Activated T-cell treated with anti-CD3 and anti-CD28 coated beads for 4 hours (primary cell): ENCODE measurements around the gene NT5DC1.

Source experiments
- DNase-seq: peaks from one replicate; pipeline ENCODE4 v3.0.0-alpha.2; 2020

Gene NT5DC1

DNA sequence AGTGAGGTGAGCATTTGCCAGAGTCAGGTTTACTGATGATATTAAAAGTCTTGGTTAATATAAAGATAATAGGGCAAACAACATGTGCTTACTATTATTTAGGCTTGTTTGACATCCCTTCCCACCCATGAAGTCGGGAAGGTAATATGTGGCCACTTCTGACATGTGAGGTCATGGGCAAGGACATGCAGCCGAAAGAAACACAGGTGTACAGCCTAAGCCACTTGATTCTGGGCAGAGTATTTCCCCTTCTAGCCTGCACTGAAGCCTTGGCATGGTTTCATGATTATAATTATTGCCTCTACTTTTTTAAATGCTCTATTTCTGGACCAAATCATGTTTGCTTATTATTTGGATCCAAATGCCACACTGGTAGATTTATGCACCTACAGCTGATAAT is 100.9 kb downstream of the NT5DC1 start:
- no peak for DNase-seq

GRCh38 chr6:116205281-116205680 is 104.6 kb downstream of the NT5DC1 start:
- DNase-seq: no peak

DNA sequence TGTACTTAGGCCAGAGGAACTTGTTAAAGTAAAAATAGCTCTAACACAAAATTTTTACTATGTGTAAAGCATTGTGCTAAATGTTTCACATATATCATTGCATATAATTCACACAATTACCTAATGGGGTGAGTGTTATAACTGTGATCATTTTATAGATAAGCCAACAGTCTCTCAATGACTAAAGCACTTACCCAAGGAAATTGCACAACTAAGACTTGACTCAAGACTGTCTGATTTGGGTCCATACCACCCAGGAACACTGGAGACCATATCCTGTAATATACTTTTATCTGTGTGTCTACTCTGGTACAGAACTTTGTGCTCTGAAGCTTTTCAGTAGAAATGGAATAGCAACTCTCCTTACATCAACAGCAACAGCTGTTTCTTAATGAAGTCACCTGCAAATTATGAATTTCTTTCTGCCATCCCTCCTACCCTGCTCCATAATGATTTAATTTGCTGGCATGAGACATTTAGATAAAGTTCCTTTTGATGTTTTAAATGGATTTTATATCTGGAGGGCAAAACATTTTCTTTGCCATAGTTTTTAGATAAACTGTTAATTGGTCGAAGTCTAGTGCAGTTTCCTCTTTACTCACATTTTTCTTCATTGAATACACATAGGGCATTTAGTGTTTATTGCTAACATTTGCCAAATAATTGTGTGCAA is 105.7 kb downstream of the NT5DC1 start:
- no peak for DNase-seq

DNA sequence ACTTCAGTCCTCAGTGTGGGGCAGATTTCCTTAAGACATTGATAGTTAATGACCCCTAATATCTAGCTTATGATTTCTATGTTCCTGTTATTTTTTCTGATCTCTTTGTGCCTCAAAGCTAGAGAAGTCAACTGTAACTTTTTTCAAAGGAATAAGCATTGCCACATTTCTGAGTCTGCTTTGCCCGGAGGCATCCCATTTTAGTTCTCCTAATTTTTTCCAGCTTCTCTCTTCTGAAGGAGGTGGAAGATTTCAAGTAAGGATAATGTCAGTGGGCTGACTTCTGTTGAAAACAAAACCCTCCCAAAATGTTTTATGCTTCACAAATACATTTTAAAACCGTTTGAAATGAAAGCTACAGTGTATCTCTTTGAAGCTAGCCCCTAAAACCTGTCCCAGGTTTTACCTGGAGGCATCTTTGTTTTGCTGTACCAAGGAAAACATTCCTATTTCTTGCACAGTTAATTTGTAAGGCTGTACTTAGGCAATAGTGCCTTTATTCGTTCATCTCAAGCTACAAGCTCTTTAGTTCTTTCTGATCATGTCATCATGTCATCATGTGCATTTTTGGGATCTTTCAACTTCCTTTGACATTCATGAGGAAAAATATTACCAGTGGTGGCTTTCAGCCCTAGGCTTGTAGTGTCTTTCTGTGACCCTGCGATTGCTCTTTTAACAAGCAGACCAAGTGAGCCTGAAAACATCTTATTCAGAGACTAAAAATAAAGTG is 107.6 kb downstream of the NT5DC1 start:
- no peak for DNase-seq

DNA sequence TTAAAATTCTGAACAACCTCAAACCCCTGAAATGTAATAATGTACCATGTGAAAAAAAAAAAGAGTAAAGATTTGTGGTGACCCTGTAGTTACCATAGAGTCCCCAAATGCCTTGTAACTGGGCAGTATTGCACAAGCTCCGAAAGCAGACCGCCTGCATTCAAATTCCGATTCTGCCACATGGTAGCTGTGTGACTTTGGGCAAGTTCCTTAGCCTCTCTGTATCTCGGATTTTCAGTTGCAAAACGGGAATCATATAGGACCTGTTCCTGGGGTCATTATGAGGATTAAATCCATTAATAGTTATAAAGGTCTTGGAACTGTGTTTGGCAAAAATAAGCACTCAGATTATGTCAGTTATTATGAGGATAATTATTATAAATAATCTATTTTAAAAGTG is 109.7 kb downstream of the NT5DC1 start:
- no peak for DNase-seq

GRCh38 chr6:116210750-116211425 is 110.2 kb downstream of the NT5DC1 start:
- no peak for DNase-seq

DNA sequence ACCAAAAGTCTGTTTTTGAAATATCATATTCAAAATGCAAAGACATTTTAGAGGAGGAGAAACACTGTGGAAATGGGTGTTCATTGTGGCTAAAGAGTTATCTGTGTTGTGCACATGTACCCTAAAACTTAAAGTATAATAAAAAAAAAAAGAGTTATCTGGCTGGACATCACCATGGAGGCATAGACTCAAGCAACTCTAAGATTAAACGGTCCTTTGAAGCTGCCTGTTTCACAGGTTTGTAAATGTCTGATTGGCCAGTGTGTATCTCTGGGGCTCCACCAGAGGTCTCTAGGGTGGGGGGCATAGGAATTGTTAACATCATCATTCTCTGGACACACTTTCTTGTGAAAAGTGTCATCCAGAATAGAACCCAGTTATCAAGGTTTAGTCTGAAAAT is 114.0 kb downstream of the NT5DC1 start:
- DNase-seq: no peak

- DNase-seq: no peak
Observed at GRCh38 chr6:116215414-116215813, 114.8 kb downstream of the NT5DC1 start.

DNA sequence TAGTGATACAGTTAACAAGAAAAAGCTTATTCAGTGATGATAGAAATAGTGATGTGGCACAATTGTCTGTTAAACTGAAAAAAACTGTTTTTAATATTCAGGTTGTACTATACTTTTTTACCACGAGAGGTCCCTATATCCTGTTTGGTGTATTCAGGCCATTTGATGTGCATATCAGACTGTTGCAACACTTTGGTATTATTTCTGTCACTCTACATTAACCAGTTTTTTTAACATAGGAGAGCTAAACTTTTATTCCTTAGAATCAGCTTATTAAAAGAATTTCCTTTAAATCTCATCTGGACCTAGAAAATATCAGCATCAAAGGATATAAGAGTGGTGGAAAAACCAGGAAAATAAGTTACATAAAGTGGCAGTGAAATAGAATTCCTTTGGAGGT is 116.4 kb downstream of the NT5DC1 start:
- no peak for DNase-seq

DNA sequence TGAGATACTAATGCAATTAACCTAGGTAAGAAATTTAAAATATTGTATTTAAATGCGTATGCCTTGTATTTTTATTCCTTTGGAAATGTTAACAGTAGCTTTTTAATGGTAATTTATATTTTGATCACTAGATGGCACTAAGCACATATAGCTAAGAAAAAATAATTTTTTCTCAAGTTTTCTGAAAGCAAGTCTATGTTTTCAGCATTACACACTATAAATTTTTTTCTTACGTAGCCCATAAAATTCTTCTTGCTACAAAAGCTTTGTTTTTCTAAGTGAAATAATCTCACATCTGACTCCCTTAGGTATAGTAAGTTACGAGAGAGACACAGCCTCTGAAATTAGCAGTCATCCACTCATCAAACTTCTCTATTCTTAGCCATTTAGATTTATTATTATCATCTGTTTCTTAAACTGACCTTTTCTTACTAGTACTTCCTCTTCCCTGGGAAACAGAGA is 117.5 kb downstream of the NT5DC1 start:
- no peak for DNase-seq

- DNase-seq: no peak
Observed at GRCh38 chr6:116218866-116219265, 118.2 kb downstream of the NT5DC1 start.

DNA sequence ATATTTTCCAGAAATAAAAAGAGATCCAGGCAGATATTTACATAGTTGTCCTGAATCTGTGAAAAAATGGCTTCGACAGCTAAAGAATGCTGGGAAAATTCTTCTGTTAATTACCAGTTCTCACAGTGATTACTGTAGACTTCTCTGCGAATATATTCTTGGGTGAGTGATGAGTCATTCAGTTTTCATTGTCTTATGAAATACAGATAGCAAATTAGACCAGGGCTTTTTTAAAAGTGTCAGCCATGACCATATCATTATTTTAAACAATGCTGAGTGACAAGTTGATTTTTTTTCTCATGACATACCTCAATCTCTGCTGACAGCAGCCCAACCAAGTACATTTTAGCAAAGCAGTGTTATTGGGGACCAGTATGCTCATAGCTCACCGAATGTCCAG is 120.4 kb downstream of the NT5DC1 start:
- no peak for DNase-seq

- DNase-seq: no peak
Observed at GRCh38 chr6:116221911-116222310, 121.3 kb downstream of the NT5DC1 start.

GRCh38 chr6:116223355-116223754 is 122.7 kb downstream of the NT5DC1 start:
- DNase-seq: no peak

GRCh38 chr6:116229287-116229913 is 128.7 kb downstream of the NT5DC1 start:
- DNase-seq: no peak

- no peak for DNase-seq
Observed at GRCh38 chr6:116234689-116235088, 134.0 kb downstream of the NT5DC1 start.

- DNase-seq: no peak
Observed at GRCh38 chr6:116238083-116238482, 137.4 kb downstream of the NT5DC1 start.

DNA sequence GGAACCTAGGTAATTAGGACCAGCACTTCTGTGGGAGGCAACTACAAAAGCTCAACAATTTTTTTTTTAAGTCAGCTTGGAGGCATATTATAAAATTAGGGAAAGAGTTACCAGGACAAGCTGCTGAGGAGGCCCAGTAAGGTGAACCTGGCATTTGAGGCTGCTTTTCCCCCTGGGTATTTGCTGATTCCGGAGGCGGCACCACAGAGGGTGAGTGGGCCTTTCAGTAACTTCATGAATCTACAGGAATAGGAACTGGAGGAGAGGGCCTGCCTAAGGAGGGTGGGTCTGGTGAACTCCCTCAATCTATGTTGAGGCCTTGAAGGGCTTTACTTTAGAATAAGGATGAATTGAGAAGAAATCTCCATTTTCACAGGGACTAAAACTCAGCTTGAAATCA is 138.6 kb downstream of the NT5DC1 start:
- DNase-seq: no peak

DNA sequence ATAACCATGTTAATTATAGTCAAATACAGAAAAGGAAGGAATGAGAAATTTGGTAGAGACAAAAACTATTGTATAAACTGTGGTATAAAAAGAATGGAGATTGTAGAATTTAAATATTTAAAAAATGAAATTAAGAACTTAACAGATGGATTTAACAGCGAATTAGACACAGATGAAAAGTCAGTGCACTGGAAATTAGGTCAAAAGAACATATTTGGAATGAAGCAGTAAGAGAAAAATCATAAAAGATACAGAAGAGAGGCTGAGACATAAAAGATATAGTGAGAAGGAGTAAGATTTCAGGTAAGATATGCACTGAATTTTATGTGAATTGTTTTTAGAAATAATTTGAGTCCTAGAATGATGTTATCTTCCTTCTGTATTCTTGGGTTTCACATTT is 139.2 kb downstream of the NT5DC1 start:
- no peak for DNase-seq

DNA sequence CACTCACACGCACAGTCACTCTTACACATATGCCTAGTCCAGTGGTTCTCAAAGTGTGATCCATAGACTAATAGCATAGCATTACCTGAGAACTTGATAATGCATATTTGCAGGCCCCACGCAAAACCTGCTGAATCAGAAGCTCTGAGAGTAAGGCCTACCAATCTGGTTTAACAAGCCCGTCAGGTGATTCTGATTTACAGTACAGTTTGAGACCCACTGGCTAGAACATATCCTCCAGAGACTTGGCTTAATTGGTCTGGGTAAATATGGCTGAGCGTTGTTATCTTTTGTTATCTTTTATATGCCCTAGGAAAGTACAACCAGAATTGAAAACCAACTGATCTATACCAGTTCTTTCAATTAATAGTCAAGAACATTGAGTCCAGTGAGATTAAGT is 143.6 kb downstream of the NT5DC1 start:
- DNase-seq: no peak

- no peak for DNase-seq
Observed at GRCh38 chr6:116246089-116246488, 145.4 kb downstream of the NT5DC1 start.

- DNase-seq: no peak
Observed at GRCh38 chr6:116247285-116247684, 146.6 kb downstream of the NT5DC1 start.

GRCh38 chr6:116248577-116248976 is 147.9 kb downstream of the NT5DC1 start:
- no peak for DNase-seq
